ENCODE results near the gene MYADML2.
"Not testable (repeated sequence)": the region's sequence is repeated elsewhere in the genome, so short reads cannot be mapped to it uniquely, and the experiment has no call there.

Gene MYADML2

GRCh38 chr17:81958633-81959342, 11.8 kb upstream of the MYADML2 start:
- no peak for DNase-seq

GRCh38 chr17:81957691-81958432, 10.8 kb upstream of the MYADML2 start:
- no peak for DNase-seq

- DNase-seq = no peak
Observed at GRCh38 chr17:81956607-81957589, 9.9 kb upstream of the MYADML2 start.

- no peak for DNase-seq
Observed at GRCh38 chr17:81955756-81956544, 8.9 kb upstream of the MYADML2 start.

- DNase-seq = no peak
Observed at GRCh38 chr17:81955058-81955681, 8.1 kb upstream of the MYADML2 start.

- no peak for DNase-seq
Observed at GRCh38 chr17:81954131-81955057, 7.4 kb upstream of the MYADML2 start.

- DNase-seq = not testable (repeated sequence)
Observed at GRCh38 chr17:81953443-81953842, 6.4 kb upstream of the MYADML2 start.

GRCh38 chr17:81952792-81953228, 5.8 kb upstream of the MYADML2 start:
- DNase-seq = no peak

GRCh38 chr17:81951785-81952684, 5.0 kb upstream of the MYADML2 start:
- no peak for DNase-seq

- DNase-seq = no peak
Observed at GRCh38 chr17:81950501-81950900, 3.5 kb upstream of the MYADML2 start.

GRCh38 chr17:81948635-81949378, 1.8 kb upstream of the MYADML2 start:
- DNase-seq = no peak

- DNase-seq = no peak
Observed at GRCh38 chr17:81944858-81945257, 2.2 kb downstream of the MYADML2 start.

- DNase-seq = no peak
Observed at GRCh38 chr17:81942167-81942553, 4.9 kb downstream of the MYADML2 start.

GRCh38 chr17:81941484-81942166, 5.4 kb downstream of the MYADML2 start:
- no peak for DNase-seq

GRCh38 chr17:81940538-81941483, 6.2 kb downstream of the MYADML2 start:
- DNase-seq = no peak

GRCh38 chr17:81939881-81940385, 7.1 kb downstream of the MYADML2 start:
- no peak for DNase-seq

- no peak for DNase-seq
Observed at GRCh38 chr17:81939218-81939617, 7.8 kb downstream of the MYADML2 start.

Data from GF-D8 (cell line).